Measurements from ENCODE around the gene ZNF423. TPM values are rescaled to one million over a fixed set of nuclear protein-coding genes. Genes with fewer than 3 reads are reported as not detected.

Gene ZNF423
- total RNA-seq, 4 donors from 2014 or later: 7.0 to 19.7 (median 8.4) TPM

DNA sequence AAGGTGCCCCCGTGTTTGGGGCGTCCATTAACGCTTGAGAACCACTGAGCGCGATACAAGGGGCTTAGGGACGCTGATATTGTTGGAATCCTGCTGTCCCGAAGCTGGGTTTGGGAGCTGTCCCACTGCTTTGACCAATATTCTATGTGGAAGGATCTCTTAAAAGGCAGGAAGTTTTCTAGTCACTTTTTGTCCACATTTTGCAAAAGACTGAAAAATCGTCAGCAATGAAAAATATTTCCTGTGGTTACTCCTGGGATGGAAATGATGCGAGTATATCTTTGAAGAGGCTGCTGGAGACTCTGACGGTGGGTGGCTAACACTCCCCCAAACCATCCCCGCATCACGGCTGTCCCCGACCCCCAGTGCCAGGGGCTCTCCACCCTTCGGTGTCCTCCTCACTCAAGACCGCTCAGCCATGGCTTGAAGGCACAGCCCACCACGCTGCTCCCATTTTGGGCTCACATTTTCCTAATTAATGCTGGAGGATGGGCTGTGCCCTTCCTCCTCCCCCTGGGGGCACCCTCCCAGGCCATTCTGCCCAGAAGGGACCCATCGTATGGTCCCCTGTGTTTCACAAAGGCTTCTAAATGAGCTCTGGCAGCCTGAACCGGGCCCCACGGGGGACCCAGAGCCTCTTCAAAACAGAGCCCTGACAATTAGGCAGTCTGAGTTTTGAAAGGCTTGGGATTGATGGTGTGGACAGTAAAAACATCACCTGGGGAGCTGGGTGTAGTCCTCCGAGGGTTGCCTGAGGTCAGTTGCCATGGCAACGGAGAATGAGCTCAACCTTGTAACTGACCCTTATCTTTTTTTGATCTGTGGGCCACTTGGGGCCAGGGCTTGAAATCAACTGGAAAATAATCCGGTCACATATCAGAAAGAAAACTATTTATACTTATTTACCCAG, 323.7 kb downstream of the ZNF423 start:
- Histone ChIP-seq H3K27me3 (no peaks in the 10 kb centered on the region), H3K27ac (no peak overlapping the region), H3K4me3 (no peak overlapping the region), H3K9me3 (no peaks in the 10 kb centered on the region), H3K36me3 (no peaks in the 10 kb centered on the region), H3K4me1 (peaks cover 0 to 14% (median 0%) of the 10 kb centered on the region in 3 donors)
- no peak for ATAC-seq
- TF ChIP-seq POLR2A (IDR thresholded peaks at IDR 0.05) (no peak), POLR2AphosphoS5 (IDR thresholded peaks at IDR 0.05) (no peak), EP300 (IDR thresholded peaks at IDR 0.05) (no peak)
- TF ChIP-seq, protein P1, sequence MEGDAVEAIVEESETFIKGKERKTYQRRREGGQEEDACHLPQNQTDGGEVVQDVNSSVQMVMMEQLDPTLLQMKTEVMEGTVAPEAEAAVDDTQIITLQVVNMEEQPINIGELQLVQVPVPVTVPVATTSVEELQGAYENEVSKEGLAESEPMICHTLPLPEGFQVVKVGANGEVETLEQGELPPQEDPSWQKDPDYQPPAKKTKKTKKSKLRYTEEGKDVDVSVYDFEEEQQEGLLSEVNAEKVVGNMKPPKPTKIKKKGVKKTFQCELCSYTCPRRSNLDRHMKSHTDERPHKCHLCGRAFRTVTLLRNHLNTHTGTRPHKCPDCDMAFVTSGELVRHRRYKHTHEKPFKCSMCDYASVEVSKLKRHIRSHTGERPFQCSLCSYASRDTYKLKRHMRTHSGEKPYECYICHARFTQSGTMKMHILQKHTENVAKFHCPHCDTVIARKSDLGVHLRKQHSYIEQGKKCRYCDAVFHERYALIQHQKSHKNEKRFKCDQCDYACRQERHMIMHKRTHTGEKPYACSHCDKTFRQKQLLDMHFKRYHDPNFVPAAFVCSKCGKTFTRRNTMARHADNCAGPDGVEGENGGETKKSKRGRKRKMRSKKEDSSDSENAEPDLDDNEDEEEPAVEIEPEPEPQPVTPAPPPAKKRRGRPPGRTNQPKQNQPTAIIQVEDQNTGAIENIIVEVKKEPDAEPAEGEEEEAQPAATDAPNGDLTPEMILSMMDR (IDR thresholded peaks at IDR 0.05): no peak
- WGBS, 2 donors (ENCODE audit: low coverage in 1 of 2): 63 to 80% methylated on average over 8 of the region's 22 CpGs

DNA sequence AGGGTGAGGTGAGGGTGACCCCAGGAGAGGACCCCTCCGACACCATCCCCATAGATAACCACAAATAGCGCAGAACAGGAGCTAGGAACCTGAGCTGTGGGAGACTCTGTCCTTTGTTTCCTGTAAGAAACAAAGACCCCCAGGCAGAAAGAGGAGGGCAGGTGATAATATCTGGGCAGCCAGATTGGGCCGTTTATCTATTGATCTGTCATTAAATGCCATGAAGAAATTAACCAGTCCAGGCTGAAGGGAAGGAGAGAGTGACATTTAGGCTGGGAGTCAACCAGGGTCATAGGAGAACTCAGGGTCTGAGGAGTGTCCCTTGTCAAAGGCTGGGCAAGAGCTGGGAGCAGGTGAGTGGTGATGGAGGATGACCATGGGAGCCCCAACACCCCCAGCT, 324.5 kb downstream of the ZNF423 start:
- Histone ChIP-seq H3K27me3 (no peaks in the 10 kb centered on the region), H3K27ac (no peak overlapping the region), H3K9me3 (no peaks in the 10 kb centered on the region), H3K36me3 (no peaks in the 10 kb centered on the region), H3K4me1 (peaks cover 0 to 14% (median 0%) of the 10 kb centered on the region in 3 donors), H3K4me3 (no peak overlapping the region)
- no peak for ATAC-seq
- TF ChIP-seq POLR2A (IDR thresholded peaks at IDR 0.05): no peak
- TF ChIP-seq POLR2AphosphoS5 (IDR thresholded peaks at IDR 0.05): no peak
- TF ChIP-seq, protein P1 (IDR thresholded peaks at IDR 0.05): no peak
- TF ChIP-seq EP300 (IDR thresholded peaks at IDR 0.05): no peak
- 67 to 90% methylated on average over 1 to 2 of the region's 3 CpGs for WGBS, 2 donors (ENCODE audit: low coverage in 1 of 2)

DNA sequence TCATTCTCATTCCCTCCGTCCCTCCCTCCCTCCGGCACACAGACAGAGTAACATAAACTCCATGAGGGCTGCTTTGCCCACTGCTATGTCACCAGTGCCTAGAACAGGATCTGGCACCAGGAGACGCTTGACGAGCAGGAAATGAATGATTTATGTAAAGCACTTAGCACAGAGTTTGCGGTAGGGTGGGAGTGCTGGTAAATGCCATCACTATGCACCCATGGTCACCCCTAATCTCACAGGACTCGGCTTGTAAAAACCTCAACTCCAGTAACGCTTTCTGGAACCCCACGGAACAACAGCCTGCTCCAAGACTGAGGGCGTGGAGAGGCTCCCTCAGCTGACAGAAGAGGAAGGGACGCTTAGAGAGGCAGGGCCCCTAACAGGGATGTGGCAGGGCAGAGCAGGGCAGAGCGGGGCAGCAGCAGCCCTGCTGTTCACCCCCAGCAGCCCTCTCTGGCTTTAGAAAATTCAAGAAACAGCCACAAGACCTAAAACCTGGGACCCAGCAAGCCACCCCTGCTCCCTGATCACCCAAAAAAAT, 325.4 kb downstream of the ZNF423 start:
- H3K36me3 ChIP-seq: no peaks in the 10 kb centered on the region
- H3K27me3 ChIP-seq: no peaks in the 10 kb centered on the region
- no peaks in the 10 kb centered on the region for H3K9me3 ChIP-seq
- 81 to 100% methylated on average over 4 of the region's 11 CpGs for WGBS, 2 donors (ENCODE audit: low coverage in 1 of 2)
- peaks cover 0 to 14% (median 0%) of the 10 kb centered on the region in 3 donors for H3K4me1 ChIP-seq
- H3K27ac ChIP-seq: no peak overlapping the region
- ATAC-seq: no peak
- TF ChIP-seq POLR2A (IDR thresholded peaks at IDR 0.05) (no peak), EP300 (IDR thresholded peaks at IDR 0.05) (no peak), POLR2AphosphoS5 (IDR thresholded peaks at IDR 0.05) (no peak)
- TF ChIP-seq, protein P1 (IDR thresholded peaks at IDR 0.05): no peak
- no peak overlapping the region for H3K4me3 ChIP-seq

DNA sequence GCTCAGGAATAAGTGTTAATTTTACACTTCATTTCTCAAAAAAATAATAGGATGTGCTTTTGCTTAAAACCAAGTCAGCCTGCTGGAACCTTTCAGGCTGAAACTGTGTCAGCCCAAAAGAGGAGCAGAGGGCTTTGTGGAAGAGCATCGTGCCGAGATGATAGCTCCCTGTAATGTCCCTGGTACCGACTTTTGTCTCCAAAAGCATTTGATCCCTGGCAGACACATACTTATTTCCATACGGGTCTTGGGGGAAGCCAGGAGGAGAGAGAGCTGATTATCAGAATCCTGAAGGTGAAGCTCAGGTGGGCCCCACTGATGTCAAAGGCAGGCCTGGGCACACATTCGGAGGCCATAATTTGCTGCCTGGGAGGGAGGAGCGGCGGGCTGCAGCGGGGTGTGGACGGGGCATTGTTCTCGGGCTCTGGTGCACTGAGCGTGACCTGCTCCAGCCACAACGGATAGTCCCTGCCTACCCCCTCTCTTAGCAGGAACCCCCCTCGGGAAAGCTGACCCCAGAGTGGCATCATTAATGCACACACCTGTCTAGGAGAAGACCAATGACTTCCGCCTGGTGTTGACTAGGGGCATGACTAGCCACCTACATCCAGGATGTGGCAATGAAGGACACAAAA, 326.4 kb downstream of the ZNF423 start:
- no peak overlapping the region for H3K4me3 ChIP-seq
- ATAC-seq: no peak
- TF ChIP-seq EP300 (IDR thresholded peaks at IDR 0.05): no peak
- TF ChIP-seq POLR2A (IDR thresholded peaks at IDR 0.05): no peak
- TF ChIP-seq, protein P1 (IDR thresholded peaks at IDR 0.05): no peak
- no peak for TF ChIP-seq POLR2AphosphoS5 (IDR thresholded peaks at IDR 0.05)
- H3K27ac ChIP-seq: no peak overlapping the region
- no peaks in the 10 kb centered on the region for H3K9me3 ChIP-seq
- peaks cover 0 to 14% (median 0%) of the 10 kb centered on the region in 3 donors for H3K4me1 ChIP-seq
- no peaks in the 10 kb centered on the region for H3K36me3 ChIP-seq
- H3K27me3 ChIP-seq: no peaks in the 10 kb centered on the region
- WGBS, 2 donors (ENCODE audit: low coverage in 1 of 2): 82% methylated on average over 9 of the region's 14 CpGs; no CpG with 5 or more reads in 1 of the 2 donors
